Measurements from ENCODE around the gene CLPSL2.
"Not testable (repeated sequence)": the region's sequence is repeated elsewhere in the genome, so short reads cannot be mapped to it uniquely, and the experiment has no call there.

CLPSL2 gene, protein sequence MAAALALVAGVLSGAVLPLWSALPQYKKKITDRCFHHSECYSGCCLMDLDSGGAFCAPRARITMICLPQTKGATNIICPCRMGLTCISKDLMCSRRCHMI

DNA sequence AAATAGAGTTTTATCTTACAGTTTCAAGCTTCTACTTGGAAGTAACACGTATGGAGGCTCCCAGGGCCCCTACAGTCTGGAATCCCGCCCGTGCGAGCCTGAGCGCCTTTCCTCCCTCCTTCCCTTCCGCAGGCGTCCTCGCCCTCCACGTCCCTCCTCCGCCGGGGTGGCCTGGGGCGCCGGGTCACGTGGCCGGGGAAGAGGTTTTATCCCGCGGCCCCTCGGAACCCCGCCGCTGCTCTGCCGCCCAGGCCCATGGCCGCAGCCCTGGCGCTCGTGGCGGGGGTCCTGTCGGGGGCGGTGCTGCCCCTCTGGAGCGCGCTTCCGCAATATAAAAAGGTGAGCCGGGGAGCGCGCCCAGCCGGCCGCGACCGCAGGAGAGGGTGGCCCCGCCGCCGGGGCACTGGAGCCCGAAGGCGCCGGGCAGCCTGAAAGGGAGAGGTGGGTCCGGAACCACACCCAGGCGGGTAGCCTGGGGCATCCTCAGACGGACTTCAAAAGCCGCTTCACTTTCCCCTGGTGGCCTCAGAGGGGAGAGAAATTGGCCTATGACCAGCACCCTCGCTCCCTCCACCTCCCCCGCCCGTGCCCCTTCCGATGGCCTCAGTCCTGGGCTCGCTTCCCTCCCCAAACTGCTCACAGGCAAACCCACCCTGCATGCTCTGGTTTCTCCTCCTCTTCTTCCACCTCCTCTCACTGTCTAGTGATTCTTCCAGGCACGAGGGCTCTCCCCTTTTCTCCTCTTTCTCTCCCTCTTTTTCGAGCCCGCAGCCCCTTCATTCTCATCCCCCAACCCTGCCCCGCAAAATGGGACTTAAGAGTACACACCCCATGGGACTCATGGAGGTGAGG lies at the start of gene CLPSL2:
Gene CLPSL2, plus strand, starts transcription at position 235 of the 852 bp plus-strand sequence. Its CDS starts 21 bp downstream, at position 256.
- Mint-ChIP-seq H3K4me3 (peak within 1 kb of the TSS; percentile 78), H3K4me1 (peaks cover 18% of the 10 kb centered on the region), H3K27ac (no peak within 1 kb of the TSS), H3K9me3 (no peaks in the 10 kb centered on the region), H3K27me3 (peaks cover 19% of the 10 kb centered on the region), H3K36me3 (no peaks in the 10 kb centered on the region)
- ATAC-seq = peak; percentile 71

DNA sequence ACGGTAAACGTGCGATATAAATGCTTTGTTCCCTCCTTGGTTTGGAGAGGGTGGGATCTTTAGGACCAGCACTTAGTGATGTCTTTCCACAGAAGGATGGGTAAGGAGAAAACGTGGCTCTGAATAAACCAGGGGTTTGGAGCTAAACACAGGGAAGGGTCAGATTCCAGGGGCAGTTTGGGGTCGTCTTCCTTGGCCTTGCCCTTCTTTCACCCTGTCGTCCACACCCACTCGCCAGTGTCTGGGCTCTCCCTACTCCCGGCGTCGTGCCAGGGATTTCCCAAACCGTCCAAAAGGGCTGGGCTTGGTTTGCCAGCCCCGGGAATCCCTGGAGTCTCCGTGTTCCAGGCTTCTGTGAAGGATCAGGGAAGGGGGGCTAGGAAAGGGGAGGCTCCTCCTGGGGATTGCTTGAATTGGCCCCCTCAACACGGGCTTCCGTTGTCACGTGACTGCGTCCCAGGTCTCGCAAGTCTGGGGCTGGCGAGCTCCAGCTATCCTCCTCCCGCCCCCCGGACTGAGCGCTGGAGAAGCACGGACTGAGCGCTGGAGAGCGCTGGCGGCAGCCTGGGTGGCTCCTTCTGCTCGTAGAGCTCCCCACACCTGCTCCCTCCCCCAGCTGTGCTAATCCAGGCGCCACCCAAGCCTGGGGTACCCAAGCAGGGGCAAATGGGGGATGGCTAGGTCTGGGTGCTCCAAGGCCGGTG lies 49.0 kb upstream of the CLPSL2 start:
- Mint-ChIP-seq H3K4me3 (peak overlapping the region; percentile 84), H3K4me1 (peaks cover 41% of the 10 kb centered on the region), H3K9me3 (no peaks in the 10 kb centered on the region), H3K36me3 (no peaks in the 10 kb centered on the region), H3K27me3 (no peaks in the 10 kb centered on the region), H3K27ac (peak overlapping the region; percentile 80)
- peak; percentile 4 for ATAC-seq

DNA sequence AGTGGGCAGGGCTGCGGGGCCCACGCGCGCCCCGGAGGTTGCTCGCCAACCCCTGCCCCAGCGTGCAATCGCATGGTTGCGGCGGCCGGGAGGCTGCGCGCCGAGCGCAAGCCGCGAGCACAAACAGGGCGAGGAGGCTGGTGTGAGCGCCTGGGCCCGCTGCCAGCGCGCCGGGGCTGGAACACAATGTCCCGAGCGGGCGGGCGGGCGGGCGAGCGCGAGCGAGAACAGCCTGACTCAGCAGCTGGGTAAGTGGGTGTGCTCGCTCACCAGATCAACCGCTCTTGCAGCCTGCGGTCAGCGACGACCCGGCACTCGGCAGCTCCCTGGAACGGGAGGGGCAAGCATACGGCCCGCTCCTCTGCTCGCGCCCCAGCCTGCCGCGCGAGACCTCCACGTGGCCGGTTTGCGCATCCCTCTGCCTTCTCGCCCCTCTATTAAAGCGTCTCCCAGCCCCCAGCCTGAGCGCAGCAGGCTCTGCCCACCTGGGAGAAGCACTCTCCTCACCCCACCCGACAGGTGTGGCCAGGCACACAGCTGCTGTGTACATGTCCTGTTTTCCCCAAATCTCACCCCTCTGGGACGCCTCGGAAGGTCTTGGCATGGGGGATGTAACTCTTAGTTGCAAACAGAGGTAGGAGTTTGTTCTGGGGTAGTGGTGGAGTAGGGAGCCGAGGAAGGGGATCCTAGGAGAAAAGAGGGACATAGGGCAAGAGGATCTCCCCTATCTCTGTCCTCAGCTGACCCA lies 48.3 kb upstream of the CLPSL2 start:
- Mint-ChIP-seq H3K27me3 (no peaks in the 10 kb centered on the region), H3K36me3 (no peaks in the 10 kb centered on the region), H3K4me3 (peak overlapping the region; percentile 84), H3K4me1 (peaks cover 47% of the 10 kb centered on the region), H3K9me3 (no peaks in the 10 kb centered on the region), H3K27ac (peak overlapping the region; percentile 80)
- peak; percentile 66 for ATAC-seq

DNA sequence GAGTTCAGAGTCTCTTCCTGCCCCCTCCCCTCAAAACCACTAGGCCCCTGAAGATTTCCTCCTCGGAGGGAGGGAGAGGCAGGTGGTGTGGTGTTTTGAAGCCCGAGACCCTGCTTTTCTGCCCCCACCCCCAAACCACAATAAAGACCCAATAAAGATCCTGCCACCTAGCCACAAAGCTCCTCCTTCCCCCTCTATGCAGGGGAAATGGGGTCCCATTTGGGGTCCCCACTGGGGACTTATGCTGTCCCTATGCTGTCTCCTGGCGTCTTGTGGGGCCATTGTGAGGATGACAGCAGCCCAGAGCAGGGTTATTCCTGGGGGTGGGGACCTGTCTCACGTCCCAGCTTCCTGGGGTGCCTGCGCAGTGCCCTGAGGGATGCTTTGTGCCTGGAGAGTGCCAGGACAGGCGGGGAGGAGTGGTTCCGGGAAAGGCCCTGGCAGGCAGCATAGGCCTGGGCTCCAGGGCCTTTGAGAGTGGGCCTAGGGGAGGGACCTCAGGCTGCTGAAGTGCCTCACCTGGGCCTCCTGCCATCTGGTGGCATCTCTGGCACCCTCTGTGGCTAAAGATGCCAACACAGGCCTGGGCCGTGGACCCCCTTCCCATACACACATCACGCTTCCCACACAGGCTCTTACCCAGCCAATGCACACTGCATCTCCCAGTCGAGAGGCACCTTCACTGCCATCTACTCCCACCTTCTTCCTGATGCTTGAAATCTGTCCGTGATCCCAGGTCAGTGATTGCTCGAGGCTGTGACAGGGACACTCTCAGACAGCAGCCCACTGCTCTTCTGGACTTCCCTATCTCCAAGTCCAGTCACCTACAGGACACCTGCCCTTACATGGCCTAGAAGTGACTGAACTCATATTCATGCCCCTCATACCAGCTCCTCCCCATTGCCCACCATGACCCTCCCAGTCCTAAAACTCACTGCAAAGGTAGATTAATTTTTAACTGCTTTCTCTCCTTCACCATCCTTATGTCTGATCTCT lies 47.4 kb upstream of the CLPSL2 start:
- no peaks in the 10 kb centered on the region for H3K27me3 Mint-ChIP-seq
- no peak for ATAC-seq
- H3K4me1 Mint-ChIP-seq = peaks cover 47% of the 10 kb centered on the region
- H3K27ac Mint-ChIP-seq = peak overlapping the region; percentile 80
- peak overlapping the region; percentile 84 for H3K4me3 Mint-ChIP-seq
- H3K9me3 Mint-ChIP-seq = no peaks in the 10 kb centered on the region
- H3K36me3 Mint-ChIP-seq = no peaks in the 10 kb centered on the region

DNA sequence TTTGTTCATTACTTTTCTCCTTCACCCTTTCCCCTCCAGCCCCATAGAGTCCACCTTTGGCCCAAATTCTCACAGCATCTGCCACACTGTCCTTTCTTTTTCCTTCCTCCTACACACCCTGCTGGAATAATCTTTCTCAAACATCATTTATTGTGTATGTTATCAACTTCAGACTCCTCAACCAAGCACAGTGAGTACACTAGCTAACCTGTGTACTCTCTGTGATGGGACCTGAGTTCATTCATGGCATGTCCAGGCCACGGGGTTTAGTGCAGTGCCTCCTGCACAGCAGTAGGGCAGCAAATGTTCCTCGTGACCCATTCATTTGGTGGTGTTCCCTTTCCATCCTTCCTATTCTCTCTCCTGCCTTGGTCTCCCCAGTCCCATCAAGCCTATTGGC lies 46.7 kb upstream of the CLPSL2 start:
- H3K4me3 Mint-ChIP-seq = no peak overlapping the region
- H3K27ac Mint-ChIP-seq = peak overlapping the region; percentile 14
- H3K27me3 Mint-ChIP-seq = no peaks in the 10 kb centered on the region
- H3K4me1 Mint-ChIP-seq = peaks cover 47% of the 10 kb centered on the region
- H3K9me3 Mint-ChIP-seq = no peaks in the 10 kb centered on the region
- no peak for ATAC-seq
- H3K36me3 Mint-ChIP-seq = no peaks in the 10 kb centered on the region

DNA sequence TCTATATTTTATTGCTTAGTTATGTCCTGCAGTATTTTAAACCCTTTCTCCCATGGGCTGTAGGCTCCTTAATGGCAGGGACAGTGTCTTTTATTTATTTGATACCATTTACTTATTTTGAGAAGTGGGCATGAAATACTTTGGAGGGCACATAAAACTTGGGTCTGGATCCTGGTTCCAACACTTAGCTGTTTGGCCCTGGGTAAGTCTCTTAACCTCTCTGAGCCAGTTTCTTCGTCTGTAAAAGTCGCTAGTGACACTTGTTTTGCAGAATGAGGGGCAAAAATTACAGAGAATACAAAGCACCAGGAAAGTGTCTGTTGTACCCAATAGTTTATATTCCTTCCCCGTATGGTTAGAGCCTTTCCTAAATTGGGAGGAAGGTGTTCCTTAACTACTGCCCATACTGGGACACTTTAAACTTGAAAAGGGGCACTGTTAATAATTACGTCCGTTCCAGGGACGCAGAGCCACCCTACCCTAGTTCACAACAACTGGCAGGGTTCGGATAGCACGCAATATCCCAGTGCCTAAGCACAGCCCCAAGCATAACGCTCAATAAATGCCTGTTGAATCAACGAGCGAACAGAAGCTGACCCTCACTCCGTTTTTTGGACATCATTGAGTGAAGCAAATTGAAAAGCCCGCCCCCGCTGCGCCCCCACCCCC lies 45.5 kb upstream of the CLPSL2 start:
- peaks cover 47% of the 10 kb centered on the region for H3K4me1 Mint-ChIP-seq
- H3K9me3 Mint-ChIP-seq = no peaks in the 10 kb centered on the region
- H3K36me3 Mint-ChIP-seq = no peaks in the 10 kb centered on the region
- ATAC-seq = peak; percentile 2
- no peaks in the 10 kb centered on the region for H3K27me3 Mint-ChIP-seq
- peak overlapping the region; percentile 89 for H3K4me3 Mint-ChIP-seq
- H3K27ac Mint-ChIP-seq = peak overlapping the region; percentile 85

DNA sequence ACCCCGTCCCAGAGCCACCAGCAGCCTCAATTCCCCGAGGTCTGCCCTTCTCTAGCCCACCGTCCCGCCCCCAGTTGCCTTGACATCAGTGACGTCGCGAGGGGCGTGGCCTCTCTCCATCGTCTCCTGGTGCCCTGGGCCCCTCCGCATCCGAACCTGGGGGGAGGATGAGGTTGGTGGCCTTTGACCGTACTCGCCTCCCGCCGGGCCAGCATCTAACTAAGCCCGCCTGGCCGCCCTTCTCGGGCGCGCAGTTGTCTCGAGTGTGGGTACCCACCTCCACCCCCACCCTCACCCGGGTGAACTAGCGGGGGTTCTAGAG lies 45.0 kb upstream of the CLPSL2 start:
- Mint-ChIP-seq H3K27me3 (no peaks in the 10 kb centered on the region), H3K4me3 (peak overlapping the region; percentile 89), H3K4me1 (peaks cover 48% of the 10 kb centered on the region), H3K36me3 (no peaks in the 10 kb centered on the region), H3K27ac (peak overlapping the region; percentile 85), H3K9me3 (no peaks in the 10 kb centered on the region)
- peak; percentile 85 for ATAC-seq

DNA sequence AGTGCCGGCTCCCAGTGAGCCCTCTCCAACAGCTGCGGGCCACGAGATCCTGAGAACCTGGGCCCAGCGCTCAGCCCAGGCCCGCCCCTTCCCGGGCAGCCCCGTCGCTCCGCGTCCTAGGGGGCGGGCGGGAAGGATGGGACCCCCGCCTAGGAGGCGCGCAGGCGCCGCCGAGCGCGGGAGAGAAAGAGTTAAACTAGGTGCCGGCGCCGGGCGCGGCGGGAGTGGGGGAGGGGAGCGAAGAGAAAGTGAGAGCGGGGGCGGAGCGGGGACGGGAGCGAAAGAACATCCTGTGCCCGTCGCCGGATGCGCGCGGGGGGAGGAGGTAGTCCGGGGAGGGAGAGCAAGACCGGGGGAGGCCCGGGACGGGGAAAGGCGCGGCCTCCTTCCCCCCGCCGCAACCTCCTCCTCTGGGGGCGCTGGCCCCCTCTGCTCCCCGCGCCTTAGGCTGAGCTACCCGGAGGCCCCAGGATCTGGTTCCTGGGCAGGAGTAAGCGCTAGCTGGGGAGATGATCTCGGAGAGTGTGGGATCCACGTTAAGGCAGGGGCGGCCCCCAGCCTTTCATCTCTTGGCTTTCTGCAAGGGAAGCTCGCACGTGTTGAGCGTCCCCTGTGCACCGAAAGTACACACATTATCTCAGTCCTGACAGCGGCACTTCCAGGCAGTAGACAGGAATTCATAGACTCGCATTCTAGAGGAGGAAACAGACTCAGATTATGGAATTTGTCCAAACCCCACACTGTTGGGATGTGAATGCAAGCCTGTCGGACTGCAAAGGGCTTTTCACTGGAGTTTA lies 44.5 kb upstream of the CLPSL2 start:
- Mint-ChIP-seq H3K9me3 (no peaks in the 10 kb centered on the region), H3K27ac (peak overlapping the region; percentile 85), H3K4me1 (peaks cover 47% of the 10 kb centered on the region), H3K36me3 (no peaks in the 10 kb centered on the region), H3K27me3 (no peaks in the 10 kb centered on the region), H3K4me3 (peak overlapping the region; percentile 89)
- peak; percentile 84 for ATAC-seq

DNA sequence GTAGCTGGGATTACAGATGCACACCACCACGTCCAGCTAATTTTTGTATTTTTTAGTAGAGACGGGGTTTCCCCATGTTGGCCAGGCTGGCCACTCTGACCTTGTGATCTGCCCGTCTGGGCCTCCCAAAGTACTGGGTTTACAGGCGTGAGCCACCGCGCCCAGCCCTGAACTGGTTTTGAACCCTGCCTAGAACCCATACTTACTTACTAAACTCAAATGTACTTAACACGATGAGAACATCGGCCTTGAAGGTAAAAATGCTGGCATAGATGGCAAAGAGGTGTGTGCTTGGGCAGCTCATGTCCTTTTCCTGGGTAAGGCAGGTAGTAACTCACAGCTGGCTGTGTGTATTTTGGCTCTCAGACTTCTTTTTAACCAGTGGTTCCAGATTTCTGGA lies 42.8 kb upstream of the CLPSL2 start:
- no peak overlapping the region for H3K4me3 Mint-ChIP-seq
- no peak overlapping the region for H3K27ac Mint-ChIP-seq
- no peaks in the 10 kb centered on the region for H3K9me3 Mint-ChIP-seq
- no peaks in the 10 kb centered on the region for H3K27me3 Mint-ChIP-seq
- no peak for ATAC-seq
- H3K4me1 Mint-ChIP-seq = peaks cover 42% of the 10 kb centered on the region
- H3K36me3 Mint-ChIP-seq = no peaks in the 10 kb centered on the region

DNA sequence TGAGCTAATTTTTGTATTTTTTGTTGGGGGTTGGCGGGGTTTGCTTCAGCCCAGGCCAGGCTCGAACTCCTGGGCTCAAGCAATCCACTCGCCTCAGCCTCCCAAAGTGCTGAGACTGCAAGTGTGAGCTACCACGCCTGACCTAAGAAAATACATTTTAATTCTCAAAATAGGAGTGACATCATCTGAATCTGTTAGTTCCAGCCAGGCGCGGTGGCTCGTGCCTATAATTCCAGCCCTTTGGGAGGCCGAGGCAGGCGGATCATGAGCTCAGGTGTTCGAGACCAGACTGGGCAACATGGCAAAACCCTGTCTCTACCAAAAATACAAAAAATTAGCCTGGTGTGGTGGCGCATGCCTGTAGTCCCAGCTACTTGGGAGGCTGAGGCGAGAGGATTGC lies 42.1 kb upstream of the CLPSL2 start:
- not testable (repeated sequence) for H3K27me3 Mint-ChIP-seq, H3K36me3 Mint-ChIP-seq, H3K4me3 Mint-ChIP-seq, ATAC-seq, H3K9me3 Mint-ChIP-seq, H3K27ac Mint-ChIP-seq
- H3K4me1 Mint-ChIP-seq = peaks cover 35% of the 10 kb centered on the region

DNA sequence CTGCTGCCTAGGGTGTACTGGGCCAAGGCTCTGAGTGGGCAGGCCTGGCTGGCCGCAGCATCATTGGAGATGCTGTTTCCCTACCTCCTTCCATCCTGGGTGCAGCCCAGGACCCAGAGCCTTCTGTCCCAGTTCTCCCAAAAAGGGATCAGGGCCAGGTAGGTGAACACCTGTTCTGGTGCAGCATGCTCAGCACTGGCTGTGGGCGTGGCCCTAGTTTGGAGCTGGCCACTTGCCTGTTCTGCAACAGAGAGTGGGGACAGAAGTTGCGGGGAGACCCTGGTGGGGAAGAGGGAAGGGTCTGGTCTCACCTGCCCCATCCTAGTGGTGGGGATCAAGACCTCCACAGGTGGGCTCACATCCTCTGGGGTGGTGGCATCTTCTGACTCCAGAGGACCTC lies 40.9 kb upstream of the CLPSL2 start:
- Mint-ChIP-seq H3K36me3 (no peaks in the 10 kb centered on the region), H3K4me3 (no peak overlapping the region), H3K27ac (no peak overlapping the region), H3K9me3 (no peaks in the 10 kb centered on the region), H3K4me1 (peaks cover 28% of the 10 kb centered on the region), H3K27me3 (no peaks in the 10 kb centered on the region)
- no peak for ATAC-seq

DNA sequence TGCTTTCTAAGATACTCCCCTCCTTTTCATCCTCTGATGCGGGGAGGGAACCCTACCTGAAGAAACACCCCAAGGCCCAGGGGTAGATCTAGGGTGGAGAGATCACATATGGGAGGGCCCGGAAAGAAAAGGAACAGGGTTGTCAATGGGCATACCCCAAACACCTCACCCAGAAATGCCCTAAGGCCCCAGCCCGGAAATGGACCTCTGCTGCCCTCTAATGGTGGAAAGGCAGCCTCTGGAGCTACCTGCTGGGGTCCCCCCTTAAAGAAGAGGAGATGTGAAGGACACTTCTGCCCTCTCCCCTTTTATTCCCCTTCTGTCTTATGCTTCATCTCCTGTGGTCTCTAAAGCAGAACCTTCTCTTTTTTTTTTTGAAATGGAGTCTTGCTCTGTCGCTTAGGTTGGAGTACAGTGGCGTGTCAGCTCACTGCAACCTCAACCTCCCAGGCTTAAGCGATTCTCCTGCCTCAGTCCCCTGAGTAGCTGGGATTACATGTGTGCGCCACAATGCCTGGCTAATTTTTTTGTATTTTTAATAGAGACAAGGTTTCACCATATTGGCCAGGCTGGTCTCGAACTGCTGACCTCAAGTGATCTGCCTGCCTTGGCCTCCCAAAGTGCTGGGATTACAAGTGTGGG lies 40.0 kb upstream of the CLPSL2 start:
- peak; percentile 39 for ATAC-seq
- Mint-ChIP-seq H3K4me1 (peaks cover 28% of the 10 kb centered on the region), H3K27ac (no peak overlapping the region), H3K4me3 (no peak overlapping the region), H3K27me3 (no peaks in the 10 kb centered on the region), H3K9me3 (no peaks in the 10 kb centered on the region), H3K36me3 (no peaks in the 10 kb centered on the region)

DNA sequence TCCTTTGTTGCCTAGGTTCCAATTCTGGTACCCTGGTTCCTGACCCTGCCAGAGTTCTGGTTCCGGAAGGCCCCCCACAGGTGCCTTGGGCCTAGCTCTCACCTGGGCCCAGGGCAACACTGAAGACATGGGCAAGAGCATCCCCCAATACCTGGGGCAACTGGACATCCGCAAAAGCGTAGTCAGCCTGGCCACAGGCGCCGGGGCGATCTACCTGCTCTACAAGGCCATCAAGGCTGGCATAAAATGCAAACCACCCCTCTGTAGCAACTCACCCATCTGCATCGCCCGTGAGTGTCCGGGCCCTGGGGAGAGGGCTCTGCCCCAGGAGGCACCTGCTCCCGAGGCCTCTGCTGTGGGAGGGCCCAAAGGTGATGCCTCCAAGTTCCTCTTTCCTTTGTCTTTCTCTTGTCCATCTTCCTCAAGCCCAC lies 39.4 kb upstream of the CLPSL2 start, which contains the start of gene ARMC12:
Gene ARMC12, plus strand, starts transcription at position 51 of the 431 bp plus-strand sequence. Its CDS starts 77 bp downstream, at position 128.
- no peak for ATAC-seq
- H3K27ac Mint-ChIP-seq = peak within 1 kb of the TSS; percentile 69
- no peaks in the 10 kb centered on the region for H3K9me3 Mint-ChIP-seq
- no peak within 1 kb of the TSS for H3K4me3 Mint-ChIP-seq
- peaks cover 28% of the 10 kb centered on the region for H3K4me1 Mint-ChIP-seq
- H3K36me3 Mint-ChIP-seq = no peaks in the 10 kb centered on the region
- no peaks in the 10 kb centered on the region for H3K27me3 Mint-ChIP-seq

All from stimulated activated memory B cell treated with anti-CD40 and anti-IgM and Interleukin-4, amounts not matched to agents 10 μg/mL and 1 μg/mL and 100 μg/mL, for 72 hours (primary cell).